Body of pancreas (tissue), 4 donors: Measurements from ENCODE around the gene CCDC85A.

Experiments
- POLR2A ChIP-seq, 3 donors: fragments of 450-650 bp; IDR thresholded peaks; one replicate each; pipeline ENCODE4 v1.6.1; 2016; ENCODE audit warnings: antibody characterized with exemption in 3 of 3, mild to moderate bottlenecking in 2 of 3
- TF ChIP-seq, protein P1 (sequence below), 7 experiments: fragments of 450-650 bp in 4 of 7; fragments of 200-600 bp in 3 of 7; sonication (generic) in 3 of 7; IDR thresholded peaks; one replicate each; pipeline ENCODE4 v1.5.1; 2016 to 2019; ENCODE audit warnings: antibody characterized with exemption in 7 of 7

DNA sequence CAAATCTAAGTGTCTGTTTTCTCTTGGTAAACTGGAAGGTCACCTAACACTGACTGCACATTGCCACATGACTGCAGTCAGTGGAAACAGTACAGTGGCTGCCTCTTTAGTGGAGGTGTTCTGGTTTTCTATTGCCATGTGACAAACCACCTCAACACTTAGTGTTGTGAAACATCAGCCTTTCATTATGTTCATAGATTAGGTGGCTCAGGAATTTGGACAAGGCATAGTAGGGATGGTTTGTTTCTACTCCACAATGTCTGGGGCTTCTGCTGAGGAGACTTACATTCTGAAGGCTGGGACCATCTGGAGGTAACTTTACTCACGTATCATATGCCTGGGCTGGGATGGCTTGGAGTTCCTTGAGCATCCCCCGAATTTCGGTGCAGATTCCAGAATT is 26.5 kb downstream of the CCDC85A start:
- no peak for TF ChIP-seq POLR2A (IDR thresholded peaks at IDR 0.05)
- TF ChIP-seq, protein P1, sequence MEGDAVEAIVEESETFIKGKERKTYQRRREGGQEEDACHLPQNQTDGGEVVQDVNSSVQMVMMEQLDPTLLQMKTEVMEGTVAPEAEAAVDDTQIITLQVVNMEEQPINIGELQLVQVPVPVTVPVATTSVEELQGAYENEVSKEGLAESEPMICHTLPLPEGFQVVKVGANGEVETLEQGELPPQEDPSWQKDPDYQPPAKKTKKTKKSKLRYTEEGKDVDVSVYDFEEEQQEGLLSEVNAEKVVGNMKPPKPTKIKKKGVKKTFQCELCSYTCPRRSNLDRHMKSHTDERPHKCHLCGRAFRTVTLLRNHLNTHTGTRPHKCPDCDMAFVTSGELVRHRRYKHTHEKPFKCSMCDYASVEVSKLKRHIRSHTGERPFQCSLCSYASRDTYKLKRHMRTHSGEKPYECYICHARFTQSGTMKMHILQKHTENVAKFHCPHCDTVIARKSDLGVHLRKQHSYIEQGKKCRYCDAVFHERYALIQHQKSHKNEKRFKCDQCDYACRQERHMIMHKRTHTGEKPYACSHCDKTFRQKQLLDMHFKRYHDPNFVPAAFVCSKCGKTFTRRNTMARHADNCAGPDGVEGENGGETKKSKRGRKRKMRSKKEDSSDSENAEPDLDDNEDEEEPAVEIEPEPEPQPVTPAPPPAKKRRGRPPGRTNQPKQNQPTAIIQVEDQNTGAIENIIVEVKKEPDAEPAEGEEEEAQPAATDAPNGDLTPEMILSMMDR (IDR thresholded peaks at IDR 0.05) = no peak
